ENCODE data around the gene GRID2IP.

Gene GRID2IP

GRCh38 chr7:6531492-6532279 lies 19.6 kb downstream of the GRID2IP start:
- no peak overlapping the region for H3K27ac ChIP-seq (ENCODE audit: insufficient read depth in 1 of 2, low read depth in 1 of 2, low read length in 2 of 2, poor library complexity in 1 of 2, severe bottlenecking in 2 of 2)
- no peak for DNase-seq
- POLR2A ChIA-PET = no interaction called here
- H3K27me3 ChIP-seq (replicated peaks in 2 of 5; ENCODE audit: control insufficient read depth in 4 of 5, insufficient read depth in 5 of 5, low read length in 4 of 5) = peaks cover 0 to 22% (median 10%) of the 10 kb centered on the region in 5 experiments
- CTCF ChIA-PET = interaction anchor here (1.2 to 1.6 kb wide), 5 partner anchors 13 to 42 kb away, joined by 3 to 6 read pairs (median 3); no protein-coding TSS in a partner anchor
- H3K36me3 ChIP-seq (ENCODE audit: control insufficient read depth in 4 of 4, insufficient read depth in 4 of 4, low read length in 3 of 4) = no peaks in the 10 kb centered on the region
- H3K9me3 ChIP-seq (ENCODE audit: control extremely low read depth in 1 of 5, control insufficient read depth in 4 of 5, insufficient read depth in 2 of 5, low read depth in 1 of 5, low read length in 4 of 5) = no peaks in the 10 kb centered on the region
- peaks cover 0 to 51% (median 32%) of the 10 kb centered on the region in 4 experiments for H3K4me1 ChIP-seq (ENCODE audit: control extremely low read depth in 1 of 4, control insufficient read depth in 4 of 4, insufficient read depth in 4 of 4, low read length in 3 of 4)
- WGBS (ENCODE audit: insufficient coverage) = 57% methylated on average over 19 of the region's 19 CpGs
- peak overlapping the region; percentile 45 to 87 (median 69) for H3K4me3 ChIP-seq (ENCODE audit: control insufficient read depth in 1 of 7, extremely low read depth in 1 of 7, insufficient read depth in 4 of 7, low read depth in 2 of 7, low read length in 6 of 7)

GRCh38 chr7:6530626-6531491 lies 20.4 kb downstream of the GRID2IP start:
- peak overlapping the region; percentile 45 to 87 (median 69) for H3K4me3 ChIP-seq (ENCODE audit: control insufficient read depth in 1 of 7, extremely low read depth in 1 of 7, insufficient read depth in 4 of 7, low read depth in 2 of 7, low read length in 6 of 7)
- DNase-seq = peak; percentile 51 to 77 (median 68)
- H3K4me1 ChIP-seq (ENCODE audit: control extremely low read depth in 1 of 4, control insufficient read depth in 4 of 4, insufficient read depth in 4 of 4, low read length in 3 of 4) = peaks cover 0 to 49% (median 30%) of the 10 kb centered on the region in 4 experiments
- 1% methylated on average over 61 of the region's 74 CpGs for WGBS (ENCODE audit: insufficient coverage)
- ChIA-PET POLR2A (no interaction called here), CTCF (interaction anchor here (1.2 to 1.6 kb wide), 5 partner anchors 14 to 47 kb away, joined by 3 to 6 read pairs (median 3); no protein-coding TSS in a partner anchor)
- H3K9me3 ChIP-seq (ENCODE audit: control extremely low read depth in 1 of 5, control insufficient read depth in 4 of 5, insufficient read depth in 2 of 5, low read depth in 1 of 5, low read length in 4 of 5) = no peaks in the 10 kb centered on the region
- H3K36me3 ChIP-seq (ENCODE audit: control insufficient read depth in 4 of 4, insufficient read depth in 4 of 4, low read length in 3 of 4) = no peaks in the 10 kb centered on the region
- peaks cover 0 to 20% (median 10%) of the 10 kb centered on the region in 5 experiments for H3K27me3 ChIP-seq (replicated peaks in 2 of 5; ENCODE audit: control insufficient read depth in 4 of 5, insufficient read depth in 5 of 5, low read length in 4 of 5)
- H3K27ac ChIP-seq (ENCODE audit: insufficient read depth in 1 of 2, low read depth in 1 of 2, low read length in 2 of 2, poor library complexity in 1 of 2, severe bottlenecking in 2 of 2) = no peak overlapping the region

GRCh38 chr7:6529643-6530042 lies 21.6 kb downstream of the GRID2IP start:
- DNase-seq = no peak
- no peaks in the 10 kb centered on the region for H3K9me3 ChIP-seq (ENCODE audit: control extremely low read depth in 1 of 5, control insufficient read depth in 4 of 5, insufficient read depth in 2 of 5, low read depth in 1 of 5, low read length in 4 of 5)
- 94% methylated on average over 2 of the region's 6 CpGs for WGBS (ENCODE audit: insufficient coverage)
- peaks cover 0 to 41% (median 29%) of the 10 kb centered on the region in 4 experiments for H3K4me1 ChIP-seq (ENCODE audit: control extremely low read depth in 1 of 4, control insufficient read depth in 4 of 4, insufficient read depth in 4 of 4, low read length in 3 of 4)
- ChIA-PET POLR2A (interaction anchor here (0.6 kb wide), 1 partner anchor 79 kb away, joined by 3 read pairs; no protein-coding TSS in a partner anchor), CTCF (interaction anchor here (1.6 kb wide), 1 partner anchor 48 kb away, joined by 3 read pairs; no protein-coding TSS in a partner anchor)
- peaks cover 0 to 20% (median 10%) of the 10 kb centered on the region in 5 experiments for H3K27me3 ChIP-seq (replicated peaks in 2 of 5; ENCODE audit: control insufficient read depth in 4 of 5, insufficient read depth in 5 of 5, low read length in 4 of 5)
- no peak overlapping the region for H3K27ac ChIP-seq (ENCODE audit: insufficient read depth in 1 of 2, low read depth in 1 of 2, low read length in 2 of 2, poor library complexity in 1 of 2, severe bottlenecking in 2 of 2)
- no peak overlapping the region for H3K4me3 ChIP-seq (ENCODE audit: control insufficient read depth in 1 of 7, extremely low read depth in 1 of 7, insufficient read depth in 4 of 7, low read depth in 2 of 7, low read length in 6 of 7)
- no peaks in the 10 kb centered on the region for H3K36me3 ChIP-seq (ENCODE audit: control insufficient read depth in 4 of 4, insufficient read depth in 4 of 4, low read length in 3 of 4)

DNA sequence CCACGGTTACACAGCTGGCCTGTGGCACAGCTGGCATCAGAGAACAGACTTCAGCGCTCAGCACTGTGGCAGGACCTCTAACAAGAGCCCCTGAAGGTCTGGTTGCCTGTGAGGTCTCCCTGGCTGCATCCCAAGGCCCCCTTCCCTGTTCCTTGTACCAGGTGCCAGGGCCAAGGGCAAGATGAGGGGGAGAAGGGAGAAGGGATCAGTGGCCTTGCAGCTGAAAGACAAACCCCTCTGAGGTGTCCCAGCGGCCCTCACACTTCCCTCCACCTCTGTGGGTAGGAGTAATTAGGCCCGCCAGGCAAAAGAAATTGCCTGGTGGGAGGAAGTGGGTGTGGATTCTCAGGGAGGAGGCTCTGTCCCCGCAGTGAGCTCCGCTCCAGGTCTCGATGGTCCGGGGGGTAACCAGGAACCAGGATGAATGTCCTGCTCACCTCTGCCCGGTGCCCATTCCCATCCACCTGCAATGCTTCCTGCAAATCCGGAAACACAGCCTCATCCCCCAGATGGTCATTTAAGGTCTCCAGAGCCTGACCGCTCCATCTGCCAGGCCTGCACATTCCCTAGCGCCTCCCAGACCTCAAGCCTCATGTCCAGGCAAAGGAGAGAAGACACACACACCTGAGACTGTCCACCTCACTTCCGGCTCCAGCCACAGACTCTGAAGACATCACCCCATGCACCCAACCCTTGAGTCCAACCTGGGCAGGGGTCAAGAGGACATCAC lies 22.7 kb downstream of the GRID2IP start:
- ChIA-PET POLR2A (no interaction called here), CTCF (interaction anchor here (1.0 to 1.1 kb wide), 2 partner anchors 13 to 37 kb away, joined by 3 to 6 read pairs; no protein-coding TSS in a partner anchor)
- no peak overlapping the region for H3K4me3 ChIP-seq (ENCODE audit: control insufficient read depth in 1 of 7, extremely low read depth in 1 of 7, insufficient read depth in 4 of 7, low read depth in 2 of 7, low read length in 6 of 7)
- H3K9me3 ChIP-seq (ENCODE audit: control extremely low read depth in 1 of 5, control insufficient read depth in 4 of 5, insufficient read depth in 2 of 5, low read depth in 1 of 5, low read length in 4 of 5) = no peaks in the 10 kb centered on the region
- 55% methylated on average over 8 of the region's 13 CpGs for WGBS (ENCODE audit: insufficient coverage)
- peaks cover 0 to 25% (median 10%) of the 10 kb centered on the region in 5 experiments for H3K27me3 ChIP-seq (replicated peaks in 2 of 5; ENCODE audit: control insufficient read depth in 4 of 5, insufficient read depth in 5 of 5, low read length in 4 of 5)
- DNase-seq = no peak
- peaks cover 0 to 31% (median 20%) of the 10 kb centered on the region in 4 experiments for H3K4me1 ChIP-seq (ENCODE audit: control extremely low read depth in 1 of 4, control insufficient read depth in 4 of 4, insufficient read depth in 4 of 4, low read length in 3 of 4)
- H3K36me3 ChIP-seq (ENCODE audit: control insufficient read depth in 4 of 4, insufficient read depth in 4 of 4, low read length in 3 of 4) = no peaks in the 10 kb centered on the region
- H3K27ac ChIP-seq (ENCODE audit: insufficient read depth in 1 of 2, low read depth in 1 of 2, low read length in 2 of 2, poor library complexity in 1 of 2, severe bottlenecking in 2 of 2) = no peak overlapping the region

DNA sequence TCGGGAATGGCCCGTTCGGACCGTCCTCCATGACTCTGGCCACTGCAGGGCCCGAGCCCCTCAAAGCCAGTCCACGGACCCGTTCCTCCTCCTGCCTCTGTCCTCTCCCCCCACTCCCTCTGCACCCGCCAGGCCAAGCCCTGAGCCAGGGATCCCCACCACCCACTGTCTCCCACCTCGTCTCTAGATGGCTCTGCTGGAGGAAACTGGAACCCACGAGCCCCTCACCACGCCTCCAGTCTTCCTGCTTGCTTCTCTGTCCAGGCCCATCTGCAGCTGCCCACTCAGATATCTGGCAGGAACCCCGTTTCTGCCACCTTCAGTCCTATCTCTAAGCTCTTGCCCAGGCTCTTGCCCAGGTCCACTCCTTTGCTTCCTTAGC lies 24.3 kb downstream of the GRID2IP start:
- DNase-seq = no peak
- Histone ChIP-seq H3K9me3 (ENCODE audit: control extremely low read depth in 1 of 5, control insufficient read depth in 4 of 5, insufficient read depth in 2 of 5, low read depth in 1 of 5, low read length in 4 of 5) (no peaks in the 10 kb centered on the region), H3K4me3 (ENCODE audit: control insufficient read depth in 1 of 7, extremely low read depth in 1 of 7, insufficient read depth in 4 of 7, low read depth in 2 of 7, low read length in 6 of 7) (peak overlapping the region in 5 of 7 experiments; percentile 29 to 69 (median 50)), H3K36me3 (ENCODE audit: control insufficient read depth in 4 of 4, insufficient read depth in 4 of 4, low read length in 3 of 4) (no peaks in the 10 kb centered on the region), H3K27me3 (replicated peaks in 2 of 5; ENCODE audit: control insufficient read depth in 4 of 5, insufficient read depth in 5 of 5, low read length in 4 of 5) (peaks cover 0 to 25% (median 10%) of the 10 kb centered on the region in 5 experiments), H3K4me1 (ENCODE audit: control extremely low read depth in 1 of 4, control insufficient read depth in 4 of 4, insufficient read depth in 4 of 4, low read length in 3 of 4) (peaks cover 0 to 26% (median 18%) of the 10 kb centered on the region in 4 experiments), H3K27ac (ENCODE audit: insufficient read depth in 1 of 2, low read depth in 1 of 2, low read length in 2 of 2, poor library complexity in 1 of 2, severe bottlenecking in 2 of 2) (no peak overlapping the region)
- WGBS (ENCODE audit: insufficient coverage) = 24% methylated on average over 9 of the region's 12 CpGs
- CTCF ChIA-PET = no interaction called here
- POLR2A ChIA-PET = no interaction called here

- Histone ChIP-seq H3K4me1 (ENCODE audit: control extremely low read depth in 1 of 4, control insufficient read depth in 4 of 4, insufficient read depth in 4 of 4, low read length in 3 of 4) (peaks cover 0 to 6% (median 3%) of the 10 kb centered on the region in 4 experiments), H3K4me3 (ENCODE audit: control insufficient read depth in 1 of 7, extremely low read depth in 1 of 7, insufficient read depth in 4 of 7, low read depth in 2 of 7, low read length in 6 of 7) (no peak overlapping the region), H3K27me3 (replicated peaks in 2 of 5; ENCODE audit: control insufficient read depth in 4 of 5, insufficient read depth in 5 of 5, low read length in 4 of 5) (peaks cover 0 to 5% (median 0%) of the 10 kb centered on the region in 5 experiments), H3K36me3 (ENCODE audit: control insufficient read depth in 4 of 4, insufficient read depth in 4 of 4, low read length in 3 of 4) (no peaks in the 10 kb centered on the region), H3K27ac (ENCODE audit: insufficient read depth in 1 of 2, low read depth in 1 of 2, low read length in 2 of 2, poor library complexity in 1 of 2, severe bottlenecking in 2 of 2) (no peak overlapping the region), H3K9me3 (ENCODE audit: control extremely low read depth in 1 of 5, control insufficient read depth in 4 of 5, insufficient read depth in 2 of 5, low read depth in 1 of 5, low read length in 4 of 5) (no peaks in the 10 kb centered on the region)
- 96% methylated on average over 18 of the region's 24 CpGs for WGBS (ENCODE audit: insufficient coverage)
- CTCF ChIA-PET = interaction anchor here (0.7 to 1.5 kb wide), 3 partner anchors 10 to 49 kb away, joined by 3 to 4 read pairs (median 3); no protein-coding TSS in a partner anchor
- POLR2A ChIA-PET = interaction anchor here (0.6 kb wide), 1 partner anchor 117 kb away, joined by 8 read pairs; no protein-coding TSS in a partner anchor
- DNase-seq = no peak
Observed at GRCh38 chr7:6520163-6520981, 30.9 kb downstream of the GRID2IP start.

All from common myeloid progenitor, CD34-positive (primary cell).